Activated naive CD8-positive, alpha-beta T cell treated with anti-CD3 and anti-CD28 coated beads, Interleukin-2, amount 10 ng/mL, durations not matched to agents 7 days and 5 days (primary cell): ENCODE results near the gene TMEM255A. TPM values are rescaled to one million over a fixed set of nuclear protein-coding genes. Genes with fewer than 3 reads are reported as not detected.

Experiments used
- ATAC-seq: fragments of 150-1000 bp; cut with Tn5 transposase; one replicate; pipeline ENCODE4 v1.10.0; 2021; ENCODE audit warnings: low read depth, moderate library complexity
- POLR2A ChIA-PET: fragments of 350-600 bp; sonication (Branson Sonifier 250); formaldehyde crosslinking; loops from one replicate; lab custom pipeline; 2021; ENCODE audit warnings: antibody characterized with exemption; lab: Charles Lee
- DNase-seq: peaks from one replicate; pipeline ENCODE4 v3.0.0; 2021
- H3K27ac Mint-ChIP-seq: one replicate; pipeline ENCODE4 v1.8.0; 2022; ENCODE audit warnings: mild to moderate bottlenecking, mixed read lengths
- H3K27me3 Mint-ChIP-seq: one replicate; pipeline ENCODE4 v1.8.0; 2022; ENCODE audit warnings: mild to moderate bottlenecking, moderate library complexity, mixed read lengths
- H3K36me3 Mint-ChIP-seq: one replicate; pipeline ENCODE4 v1.8.0; 2021; ENCODE audit warnings: mild to moderate bottlenecking, mixed read lengths
- H3K4me1 Mint-ChIP-seq: one replicate; pipeline ENCODE4 v1.8.0; 2021; ENCODE audit warnings: mixed read lengths
- H3K4me3 Mint-ChIP-seq: one replicate; pipeline ENCODE4 v1.8.0; 2022; ENCODE audit warnings: mild to moderate bottlenecking, moderate library complexity, mixed read lengths
- H3K9me3 Mint-ChIP-seq: one replicate; pipeline ENCODE4 v1.8.0; 2021; ENCODE audit warnings: mixed read lengths
- total RNA-seq, 2 experiments: library from RNA; stranded (reverse); gene quantifications; one replicate each; pipeline ENCODE4 v1.2.3, GENCODE V29; 2021

TMEM255A gene
- total RNA-seq, 2 experiments from 2014 or later, result 0.14 to 0.34 TPM

- H3K36me3 Mint-ChIP-seq, result peaks cover 7% of the 10 kb centered on the region
- no peaks in the 10 kb centered on the region for H3K9me3 Mint-ChIP-seq
- DNase-seq (no peak), ATAC-seq (no peak)
- no peak overlapping the region for H3K27ac Mint-ChIP-seq
- H3K4me1 Mint-ChIP-seq, result peaks cover 9% of the 10 kb centered on the region
- POLR2A ChIA-PET, result no interaction called here
- no peaks in the 10 kb centered on the region for H3K27me3 Mint-ChIP-seq
- no peak overlapping the region for H3K4me3 Mint-ChIP-seq
Observed at GRCh38 chrX:120238933-120239332, 72.3 kb downstream of the TMEM255A start.

GRCh38 chrX:120236687-120237479, 74.4 kb downstream of the TMEM255A start:
- DNase-seq (no peak), ATAC-seq (no peak)
- Mint-ChIP-seq H3K4me1 (no peaks in the 10 kb centered on the region), H3K9me3 (peaks cover under 1% of the 10 kb centered on the region), H3K27ac (no peak overlapping the region), H3K4me3 (no peak overlapping the region), H3K27me3 (no peaks in the 10 kb centered on the region), H3K36me3 (peaks cover 8% of the 10 kb centered on the region)
- POLR2A ChIA-PET, result no interaction called here

GRCh38 chrX:120235284-120235683, 76.0 kb downstream of the TMEM255A start:
- ATAC-seq, result no peak
- POLR2A ChIA-PET, result no interaction called here
- DNase-seq, result no peak
- no peaks in the 10 kb centered on the region for H3K27me3 Mint-ChIP-seq
- H3K4me1 Mint-ChIP-seq, result no peaks in the 10 kb centered on the region
- peaks cover 2% of the 10 kb centered on the region for H3K9me3 Mint-ChIP-seq
- peaks cover 10% of the 10 kb centered on the region for H3K36me3 Mint-ChIP-seq
- no peak overlapping the region for H3K27ac Mint-ChIP-seq
- no peak overlapping the region for H3K4me3 Mint-ChIP-seq

GRCh38 chrX:120228187-120228908, 82.9 kb downstream of the TMEM255A start:
- DNase-seq, result no peak
- POLR2A ChIA-PET, result no interaction called here
- ATAC-seq, result no peak
- H3K9me3 Mint-ChIP-seq, result peaks cover 2% of the 10 kb centered on the region
- no peak overlapping the region for H3K4me3 Mint-ChIP-seq
- H3K27ac Mint-ChIP-seq, result no peak overlapping the region
- peaks cover 4% of the 10 kb centered on the region for H3K36me3 Mint-ChIP-seq
- H3K27me3 Mint-ChIP-seq, result no peaks in the 10 kb centered on the region
- peaks cover 1% of the 10 kb centered on the region for H3K4me1 Mint-ChIP-seq

- Mint-ChIP-seq H3K27me3 (no peaks in the 10 kb centered on the region), H3K36me3 (no peaks in the 10 kb centered on the region), H3K27ac (no peak overlapping the region), H3K9me3 (no peaks in the 10 kb centered on the region), H3K4me1 (no peaks in the 10 kb centered on the region), H3K4me3 (no peak overlapping the region)
- DNase-seq (no peak), ATAC-seq (no peak)
- POLR2A ChIA-PET, result no interaction called here
Observed at GRCh38 chrX:120224388-120224787, 86.9 kb downstream of the TMEM255A start.

- H3K4me3 Mint-ChIP-seq, result no peak overlapping the region
- H3K4me1 Mint-ChIP-seq, result no peaks in the 10 kb centered on the region
- DNase-seq (no peak), ATAC-seq (no peak)
- POLR2A ChIA-PET, result no interaction called here
- no peaks in the 10 kb centered on the region for H3K9me3 Mint-ChIP-seq
- no peaks in the 10 kb centered on the region for H3K36me3 Mint-ChIP-seq
- no peaks in the 10 kb centered on the region for H3K27me3 Mint-ChIP-seq
- H3K27ac Mint-ChIP-seq, result no peak overlapping the region
Observed at GRCh38 chrX:120223374-120223773, 87.9 kb downstream of the TMEM255A start.

- H3K4me3 Mint-ChIP-seq, result no peak overlapping the region
- peaks cover 4% of the 10 kb centered on the region for H3K27me3 Mint-ChIP-seq
- peaks cover 3% of the 10 kb centered on the region for H3K4me1 Mint-ChIP-seq
- no peaks in the 10 kb centered on the region for H3K36me3 Mint-ChIP-seq
- H3K9me3 Mint-ChIP-seq, result no peaks in the 10 kb centered on the region
- peak; percentile 27 for DNase-seq
- H3K27ac Mint-ChIP-seq, result no peak overlapping the region
- POLR2A ChIA-PET, result no interaction called here
- ATAC-seq, result no peak
Observed at GRCh38 chrX:120213438-120214265, 97.6 kb downstream of the TMEM255A start.

Other genes with a start within 250 kb of the TMEM255A start
- gene RHOXF2B, start 233.8 kb downstream of the TMEM255A start, total RNA-seq, result not detected
- gene RHOXF1, start 195.5 kb downstream of the TMEM255A start, total RNA-seq, result under 1 TPM in 1 of 2 experiments, not detected in 1; 0.42 TPM
- gene RHOXF2, start 152.8 kb downstream of the TMEM255A start, total RNA-seq, result not detected
- gene ZBTB33, start 60.6 kb downstream of the TMEM255A start, total RNA-seq, result 10 to 100 TPM; 19.0 to 21.1 TPM
- gene ATP1B4, start 50.6 kb upstream of the TMEM255A start, total RNA-seq, result not detected
- 10 to 100 TPM; 41.8 to 41.9 TPM for gene LAMP2, start 157.8 kb upstream of the TMEM255A start, total RNA-seq
- gene CUL4B, start 249.5 kb upstream of the TMEM255A start, total RNA-seq, result 10 to 100 TPM; 40.7 to 41.3 TPM